IMR-90 (cell line): ENCODE results near the gene PIK3R4.

Experiments
- MAZ ChIP-seq: IDR thresholded peaks from 2 replicates; pipeline ENCODE4 v1.6.1; 2012; ENCODE audit warnings: low read depth, mild to moderate bottlenecking, low read length, improper control_type of control experiment, moderate library complexity, borderline replicate concordance
- MXI1 ChIP-seq: IDR thresholded peaks from 2 replicates; pipeline ENCODE4 v1.6.1; 2012; ENCODE audit warnings: low read depth, mild to moderate bottlenecking, low read length, moderate library complexity, borderline replicate concordance
- POLR2A ChIP-seq: IDR thresholded peaks from 2 replicates; pipeline ENCODE4 v1.6.1; 2012; ENCODE audit warnings: mild to moderate bottlenecking, low read depth, low read length
- RCOR1 ChIP-seq: IDR thresholded peaks from 2 replicates; pipeline ENCODE4 v1.6.1; 2012; ENCODE audit warnings: mild to moderate bottlenecking, low read length, improper control_type of control experiment; ENCODE audit not compliant: insufficient replicate concordance
- RFX5 ChIP-seq: IDR thresholded peaks from 2 replicates; pipeline ENCODE4 v1.8.0; 2012; ENCODE audit warnings: low read depth, mild to moderate bottlenecking, low read length, moderate library complexity
- TF ChIP-seq, protein P1 (sequence below): conservative IDR thresholded peaks from 2 replicates; pipeline ENCODE4 v1.5.1; 2012; ENCODE audit warnings: mild to moderate bottlenecking, low read depth, low read length, improper control_type of control experiment

GRCh38 chr3:130705501-130705900 lies 41.1 kb downstream of the PIK3R4 start:
- TF ChIP-seq, protein P1, sequence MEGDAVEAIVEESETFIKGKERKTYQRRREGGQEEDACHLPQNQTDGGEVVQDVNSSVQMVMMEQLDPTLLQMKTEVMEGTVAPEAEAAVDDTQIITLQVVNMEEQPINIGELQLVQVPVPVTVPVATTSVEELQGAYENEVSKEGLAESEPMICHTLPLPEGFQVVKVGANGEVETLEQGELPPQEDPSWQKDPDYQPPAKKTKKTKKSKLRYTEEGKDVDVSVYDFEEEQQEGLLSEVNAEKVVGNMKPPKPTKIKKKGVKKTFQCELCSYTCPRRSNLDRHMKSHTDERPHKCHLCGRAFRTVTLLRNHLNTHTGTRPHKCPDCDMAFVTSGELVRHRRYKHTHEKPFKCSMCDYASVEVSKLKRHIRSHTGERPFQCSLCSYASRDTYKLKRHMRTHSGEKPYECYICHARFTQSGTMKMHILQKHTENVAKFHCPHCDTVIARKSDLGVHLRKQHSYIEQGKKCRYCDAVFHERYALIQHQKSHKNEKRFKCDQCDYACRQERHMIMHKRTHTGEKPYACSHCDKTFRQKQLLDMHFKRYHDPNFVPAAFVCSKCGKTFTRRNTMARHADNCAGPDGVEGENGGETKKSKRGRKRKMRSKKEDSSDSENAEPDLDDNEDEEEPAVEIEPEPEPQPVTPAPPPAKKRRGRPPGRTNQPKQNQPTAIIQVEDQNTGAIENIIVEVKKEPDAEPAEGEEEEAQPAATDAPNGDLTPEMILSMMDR, result no peak
- TF ChIP-seq RCOR1 (no peak), MXI1 (no peak), RFX5 (no peak), POLR2A (no peak), MAZ (no peak)
